Choroid plexus epithelial cell (primary cell): Measurements from ENCODE around the gene C1orf159.

Source experiments
- DNase-seq: peaks from one replicate; pipeline ENCODE4 v3.0.0-alpha.2; 2010; ENCODE audit warnings: low read depth
- H3K4me3 ChIP-seq: 2 replicates; pipeline ENCODE4 v1.5.1; 2011; ENCODE audit warnings: low read depth, mild to moderate bottlenecking, control low read depth, low read length, moderate library complexity
- CTCF ChIP-seq: conservative IDR thresholded peaks from 2 replicates; pipeline ENCODE4 v1.5.1; 2011; ENCODE audit warnings: low read depth, mild to moderate bottlenecking, control low read depth, inconsistent platforms, low read length, moderate library complexity

The C1orf159 gene

GRCh38 chr1:1124508-1124785 is 8.6 kb upstream of the C1orf159 start:
- no peak for TF ChIP-seq CTCF
- no peak for DNase-seq
- no peak overlapping the region for H3K4me3 ChIP-seq

- DNase-seq: no peak
- no peak overlapping the region for H3K4me3 ChIP-seq
- TF ChIP-seq CTCF: no peak
Measured at GRCh38 chr1:1123581-1124507, 8.0 kb upstream of the C1orf159 start.

- no peak for DNase-seq
- no peak overlapping the region for H3K4me3 ChIP-seq
- TF ChIP-seq CTCF: no peak
Measured at GRCh38 chr1:1122981-1123480, 7.1 kb upstream of the C1orf159 start.

- DNase-seq: peak; percentile 73
- H3K4me3 ChIP-seq: peak overlapping the region; percentile 34
- TF ChIP-seq CTCF: peak; percentile 84
Measured at GRCh38 chr1:1122078-1122811, 6.4 kb upstream of the C1orf159 start.

- no peak for DNase-seq
- TF ChIP-seq CTCF: no peak
- H3K4me3 ChIP-seq: no peak overlapping the region
Measured at GRCh38 chr1:1121611-1122077, 5.8 kb upstream of the C1orf159 start.

GRCh38 chr1:1120866-1121591 is 5.1 kb upstream of the C1orf159 start:
- no peak overlapping the region for H3K4me3 ChIP-seq
- no peak for DNase-seq
- no peak for TF ChIP-seq CTCF
